Astrocyte (in vitro differentiated cells and primary cell): ENCODE results near the gene ZNF678. TPM values are rescaled to one million over a fixed set of nuclear protein-coding genes. Genes with fewer than 3 reads are reported as not detected.
A peak's percentile ranks its signal among the peaks of the same experiment; 100 is the strongest.

Experiments used
- DNase-seq: peaks from one replicate; pipeline ENCODE4 v3.0.0-alpha.2; 2010; ENCODE audit warnings: low read depth
- FAIRE-seq: peaks from 2 replicates; lab custom pipeline; 2011; peaks lifted over from hg19 to GRCh38; lab: Jason Lieb, UNC
- H2AFZ ChIP-seq: 2 replicates; pipeline ENCODE4 v1.6.0; 2012; ENCODE audit warnings: low read depth, low read length, inconsistent platforms
- H3K27ac ChIP-seq: 2 replicates; pipeline ENCODE4 v1.5.1; 2011; ENCODE audit warnings: low read depth, low read length, inconsistent platforms
- H3K27me3 ChIP-seq: 2 replicates; pipeline ENCODE4 v1.6.0; 2011; ENCODE audit warnings: low read length, inconsistent platforms; ENCODE audit not compliant: insufficient read depth
- H3K36me3 ChIP-seq: 2 replicates; pipeline ENCODE4 v1.5.1; 2011; ENCODE audit warnings: low read length, inconsistent platforms; ENCODE audit not compliant: insufficient read depth
- H3K4me1 ChIP-seq: 2 replicates; pipeline ENCODE4 v1.5.1; 2011; ENCODE audit warnings: low read length, inconsistent platforms; ENCODE audit not compliant: insufficient read depth
- H3K4me2 ChIP-seq: 2 replicates; pipeline ENCODE4 v1.6.0; 2012; ENCODE audit warnings: low read length, inconsistent platforms
- H3K4me3 ChIP-seq: 2 replicates; pipeline ENCODE4 v1.5.1; 2011; ENCODE audit warnings: low read depth, mild to moderate bottlenecking, low read length, inconsistent platforms; ENCODE audit not compliant: insufficient read depth
- H3K79me2 ChIP-seq: 2 replicates; pipeline ENCODE4 v1.6.0; 2012; ENCODE audit warnings: mild to moderate bottlenecking, low read length, inconsistent platforms; ENCODE audit not compliant: insufficient read depth
- H3K9ac ChIP-seq: 2 replicates; pipeline ENCODE4 v1.6.0; 2012; ENCODE audit warnings: mild to moderate bottlenecking, low read length, inconsistent platforms
- H3K9me3 ChIP-seq: 2 replicates; pipeline ENCODE4 v1.5.1; 2012; ENCODE audit warnings: low read depth, mild to moderate bottlenecking, low read length, inconsistent platforms; ENCODE audit not compliant: insufficient read depth
- H4K20me1 ChIP-seq: 2 replicates; pipeline ENCODE4 v1.6.0; 2012; ENCODE audit warnings: low read length, inconsistent platforms; ENCODE audit not compliant: insufficient read depth
- H3K27ac Mint-ChIP-seq: one replicate; pipeline ENCODE4 v1.8.0; 2021; ENCODE audit warnings: mild to moderate bottlenecking, mixed read lengths; ENCODE audit not compliant: unreplicated experiment
- H3K27me3 Mint-ChIP-seq: one replicate; pipeline ENCODE4 v1.8.0; 2021; ENCODE audit warnings: low read depth, mixed read lengths; ENCODE audit not compliant: unreplicated experiment
- H3K36me3 Mint-ChIP-seq: one replicate; pipeline ENCODE4 v1.8.0; 2021; ENCODE audit warnings: low read depth, mixed read lengths; ENCODE audit not compliant: unreplicated experiment
- H3K4me1 Mint-ChIP-seq: one replicate; pipeline ENCODE4 v1.8.0; 2021; ENCODE audit warnings: low read depth, mixed read lengths; ENCODE audit not compliant: unreplicated experiment
- H3K4me3 Mint-ChIP-seq: one replicate; pipeline ENCODE4 v1.8.0; 2021; ENCODE audit warnings: mild to moderate bottlenecking, moderate library complexity, mixed read lengths; ENCODE audit not compliant: unreplicated experiment
- H3K9me3 Mint-ChIP-seq: one replicate; pipeline ENCODE4 v1.8.0; 2021; ENCODE audit warnings: mild to moderate bottlenecking, mixed read lengths; ENCODE audit not compliant: unreplicated experiment
- CTCF ChIP-seq: IDR thresholded peaks from 2 replicates; pipeline ENCODE4 v1.5.1; 2011; ENCODE audit warnings: low read depth, mild to moderate bottlenecking, inconsistent platforms, low read length, moderate library complexity; ENCODE audit not compliant: insufficient read depth
- EZH2 ChIP-seq: IDR thresholded peaks from 2 replicates; pipeline ENCODE4 v1.6.1; 2012; ENCODE audit warnings: mild to moderate bottlenecking, low read length, inconsistent platforms; ENCODE audit not compliant: insufficient read depth
- total RNA-seq: library from RNA; stranded (reverse); gene quantifications from 2 replicates; pipeline ENCODE4 v1.2.1, GENCODE V29; 2021

The ZNF678 gene
- total RNA-seq, 1 donor from 2014 or later: 5.4 TPM

DNA sequence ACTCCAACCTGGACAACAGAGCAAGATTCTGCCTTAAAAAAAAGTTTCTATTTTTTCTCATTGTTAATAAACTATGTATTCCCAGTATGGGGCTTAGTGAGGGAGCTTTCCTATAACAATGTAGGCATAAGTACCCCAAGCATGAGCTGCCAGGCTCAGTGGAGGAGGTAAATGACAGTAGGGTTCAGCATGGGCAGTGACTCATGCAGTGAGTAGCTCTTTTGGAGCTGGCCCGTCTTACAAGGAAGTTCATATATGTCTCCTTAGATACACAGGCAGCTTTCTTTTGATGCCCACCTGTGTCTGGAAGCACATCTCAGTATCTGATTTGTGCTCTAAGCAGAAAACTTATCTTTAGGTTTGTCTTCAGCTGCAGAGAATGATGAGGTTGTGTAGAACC lies 57.9 kb downstream of the ZNF678 start:
- FAIRE-seq (no peak), DNase-seq (peak; percentile 3)
- Mint-ChIP-seq H3K4me1 (no peaks in the 10 kb centered on the region), H3K27me3 (no peaks in the 10 kb centered on the region), H3K36me3 (peaks cover 21% of the 10 kb centered on the region), H3K4me3 (no peak overlapping the region), H3K9me3 (peaks cover 37% of the 10 kb centered on the region), H3K27ac (no peak overlapping the region)
- Histone ChIP-seq H2AFZ (no peak overlapping the region), H3K9me3 (peaks cover 12% of the 10 kb centered on the region), H4K20me1 (no peaks in the 10 kb centered on the region), H3K36me3 (no peaks in the 10 kb centered on the region), H3K79me2 (peaks cover 7% of the 10 kb centered on the region), H3K4me2 (no peak overlapping the region), H3K27me3 (no peaks in the 10 kb centered on the region), H3K4me1 (no peaks in the 10 kb centered on the region), H3K27ac (no peak overlapping the region), H3K9ac (no peak overlapping the region), H3K4me3 (no peak overlapping the region)
- TF ChIP-seq EZH2 (no peak), CTCF (no peak)

DNA sequence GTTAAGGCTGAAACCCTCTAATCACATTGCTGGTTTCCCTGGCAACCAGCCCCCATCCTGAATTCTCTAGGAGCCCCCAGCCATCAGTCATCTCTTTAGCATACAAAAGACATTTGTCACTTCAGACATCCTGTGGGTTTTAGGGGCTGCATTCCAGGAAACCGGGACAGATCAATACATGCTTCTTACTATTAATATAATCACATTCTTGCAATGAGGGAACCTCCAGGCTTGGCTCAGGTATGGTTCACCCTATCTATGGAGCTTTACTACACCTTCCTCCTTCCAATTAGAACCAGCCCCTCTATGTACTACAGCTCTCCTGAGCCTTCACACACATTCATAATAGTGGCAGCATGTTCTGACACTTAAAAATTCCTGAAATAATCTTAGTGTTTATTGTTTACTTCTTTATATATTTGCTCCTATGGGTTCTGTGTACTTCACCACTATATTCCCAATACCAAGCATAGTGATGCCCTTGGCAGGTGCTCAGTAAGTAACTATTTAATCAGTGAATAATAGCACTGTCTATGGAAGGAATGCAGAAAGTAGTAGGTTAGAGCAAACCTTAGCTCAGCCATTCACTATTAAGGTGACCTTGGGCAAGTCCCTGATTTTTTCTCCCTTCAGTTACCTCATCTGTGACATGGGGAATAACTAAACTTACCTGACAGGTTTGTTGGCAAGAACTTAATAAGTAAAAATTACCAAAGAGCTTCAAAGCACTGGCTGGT lies 59.6 kb downstream of the ZNF678 start:
- Histone ChIP-seq H3K27me3 (no peaks in the 10 kb centered on the region), H3K9ac (no peak overlapping the region), H3K4me3 (no peak overlapping the region), H2AFZ (no peak overlapping the region), H3K4me2 (no peak overlapping the region), H3K27ac (no peak overlapping the region), H3K9me3 (peaks cover 5% of the 10 kb centered on the region), H3K4me1 (no peaks in the 10 kb centered on the region), H3K36me3 (no peaks in the 10 kb centered on the region), H4K20me1 (no peaks in the 10 kb centered on the region), H3K79me2 (peaks cover 5% of the 10 kb centered on the region)
- Mint-ChIP-seq H3K27ac (no peak overlapping the region), H3K36me3 (peaks cover 30% of the 10 kb centered on the region), H3K9me3 (peaks cover 44% of the 10 kb centered on the region), H3K27me3 (no peaks in the 10 kb centered on the region), H3K4me3 (no peak overlapping the region), H3K4me1 (no peaks in the 10 kb centered on the region)
- FAIRE-seq (no peak), DNase-seq (no peak)
- no peak for TF ChIP-seq EZH2
- no peak for TF ChIP-seq CTCF

DNA sequence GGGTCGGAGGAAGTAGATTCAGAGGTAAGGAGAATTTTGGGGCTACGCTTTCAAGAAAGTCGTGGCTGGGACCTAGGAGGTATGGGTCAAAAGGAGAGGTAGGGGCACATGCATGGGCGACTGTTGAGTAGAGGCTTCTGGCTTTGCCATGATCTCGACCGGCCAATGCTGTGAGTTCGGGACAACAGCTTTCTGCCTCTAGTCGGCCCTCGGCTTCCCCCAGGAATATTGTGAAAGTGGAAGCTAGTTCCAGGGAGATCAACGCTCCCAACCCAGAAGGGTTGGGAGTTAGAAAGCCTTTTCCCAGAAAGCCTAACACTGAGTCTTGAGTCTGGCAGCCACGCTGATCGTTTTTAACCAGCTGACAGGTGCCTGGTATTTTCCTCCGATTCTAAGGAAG lies 69.0 kb downstream of the ZNF678 start:
- Histone ChIP-seq H4K20me1 (no peaks in the 10 kb centered on the region), H3K27me3 (no peaks in the 10 kb centered on the region), H3K4me2 (no peak overlapping the region), H3K79me2 (peaks cover 7% of the 10 kb centered on the region), H3K9me3 (peaks cover 7% of the 10 kb centered on the region), H2AFZ (no peak overlapping the region), H3K4me3 (no peak overlapping the region), H3K36me3 (no peaks in the 10 kb centered on the region), H3K9ac (no peak overlapping the region), H3K27ac (no peak overlapping the region), H3K4me1 (no peaks in the 10 kb centered on the region)
- Mint-ChIP-seq H3K27ac (no peak overlapping the region), H3K4me1 (no peaks in the 10 kb centered on the region), H3K27me3 (no peaks in the 10 kb centered on the region), H3K4me3 (no peak overlapping the region), H3K9me3 (peaks cover 46% of the 10 kb centered on the region), H3K36me3 (peaks cover 35% of the 10 kb centered on the region)
- FAIRE-seq: no peak
- DNase-seq: no peak
- TF ChIP-seq EZH2 (no peak), CTCF (no peak)
